ENCODE results near the gene GRB7. TPM values are rescaled to one million over a fixed set of nuclear protein-coding genes. Genes with fewer than 3 reads are reported as not detected.

GRB7 gene
- total and polyA plus RNA-seq, 12 donors = 0.06 to 1.2 (median 0.25) TPM; not detected in 5

GRCh38 chr17:39700148-39700987 is 37.4 kb upstream of the GRB7 start:
- H3K4me1 ChIP-seq (replicated peaks in 1 of 2) = no peaks in the 10 kb centered on the region
- WGBS, 4 donors = 2 to 7% (median 3%) methylated on average over 12 to 57 of the region's 57 CpGs
- intact Hi-C loops (cut with DNase I) = no loop called here

GRCh38 chr17:39701012-39701783 is 36.5 kb upstream of the GRB7 start:
- H3K27ac ChIP-seq = peak overlapping the region in 1 of 5 donors; percentile 73
- H3K27me3 ChIP-seq = peaks cover 16% of the 10 kb centered on the region
- H3K9me3 ChIP-seq (replicated peaks in 1 of 3) = no peaks in the 10 kb centered on the region
- intact Hi-C loops (cut with DNase I) = no loop called here
- DNase-seq = no peak
- peak overlapping the region in 1 of 4 donors; percentile 62 for H3K4me3 ChIP-seq
- no peaks in the 10 kb centered on the region for H3K36me3 ChIP-seq (replicated peaks in 1 of 2)
- TF ChIP-seq, protein P1, sequence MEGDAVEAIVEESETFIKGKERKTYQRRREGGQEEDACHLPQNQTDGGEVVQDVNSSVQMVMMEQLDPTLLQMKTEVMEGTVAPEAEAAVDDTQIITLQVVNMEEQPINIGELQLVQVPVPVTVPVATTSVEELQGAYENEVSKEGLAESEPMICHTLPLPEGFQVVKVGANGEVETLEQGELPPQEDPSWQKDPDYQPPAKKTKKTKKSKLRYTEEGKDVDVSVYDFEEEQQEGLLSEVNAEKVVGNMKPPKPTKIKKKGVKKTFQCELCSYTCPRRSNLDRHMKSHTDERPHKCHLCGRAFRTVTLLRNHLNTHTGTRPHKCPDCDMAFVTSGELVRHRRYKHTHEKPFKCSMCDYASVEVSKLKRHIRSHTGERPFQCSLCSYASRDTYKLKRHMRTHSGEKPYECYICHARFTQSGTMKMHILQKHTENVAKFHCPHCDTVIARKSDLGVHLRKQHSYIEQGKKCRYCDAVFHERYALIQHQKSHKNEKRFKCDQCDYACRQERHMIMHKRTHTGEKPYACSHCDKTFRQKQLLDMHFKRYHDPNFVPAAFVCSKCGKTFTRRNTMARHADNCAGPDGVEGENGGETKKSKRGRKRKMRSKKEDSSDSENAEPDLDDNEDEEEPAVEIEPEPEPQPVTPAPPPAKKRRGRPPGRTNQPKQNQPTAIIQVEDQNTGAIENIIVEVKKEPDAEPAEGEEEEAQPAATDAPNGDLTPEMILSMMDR (IDR thresholded peaks at IDR 0.05) = no peak
- TF ChIP-seq POLR2A (IDR thresholded peaks at IDR 0.05) = no peak
- WGBS, 4 donors = 44 to 56% (median 51%) methylated on average over 10 of the region's 10 CpGs
- no peaks in the 10 kb centered on the region for H3K4me1 ChIP-seq (replicated peaks in 1 of 2)

More at GRCh38 chr17:39700148-39700987, 37.4 kb upstream of the GRB7 start:
- Histone ChIP-seq H3K27me3 (peaks cover 16% of the 10 kb centered on the region), H3K4me3 (peak overlapping the region in 2 of 4 donors; percentile 16 to 62), H3K36me3 (replicated peaks in 1 of 2) (no peaks in the 10 kb centered on the region), H3K9me3 (replicated peaks in 1 of 3) (no peaks in the 10 kb centered on the region), H3K27ac (peak overlapping the region in 2 of 5 donors; percentile 41 to 73)
- no peak for DNase-seq
- TF ChIP-seq, protein P1 (IDR thresholded peaks at IDR 0.05) = no peak
- TF ChIP-seq POLR2A (IDR thresholded peaks at IDR 0.05) = no peak

DNA sequence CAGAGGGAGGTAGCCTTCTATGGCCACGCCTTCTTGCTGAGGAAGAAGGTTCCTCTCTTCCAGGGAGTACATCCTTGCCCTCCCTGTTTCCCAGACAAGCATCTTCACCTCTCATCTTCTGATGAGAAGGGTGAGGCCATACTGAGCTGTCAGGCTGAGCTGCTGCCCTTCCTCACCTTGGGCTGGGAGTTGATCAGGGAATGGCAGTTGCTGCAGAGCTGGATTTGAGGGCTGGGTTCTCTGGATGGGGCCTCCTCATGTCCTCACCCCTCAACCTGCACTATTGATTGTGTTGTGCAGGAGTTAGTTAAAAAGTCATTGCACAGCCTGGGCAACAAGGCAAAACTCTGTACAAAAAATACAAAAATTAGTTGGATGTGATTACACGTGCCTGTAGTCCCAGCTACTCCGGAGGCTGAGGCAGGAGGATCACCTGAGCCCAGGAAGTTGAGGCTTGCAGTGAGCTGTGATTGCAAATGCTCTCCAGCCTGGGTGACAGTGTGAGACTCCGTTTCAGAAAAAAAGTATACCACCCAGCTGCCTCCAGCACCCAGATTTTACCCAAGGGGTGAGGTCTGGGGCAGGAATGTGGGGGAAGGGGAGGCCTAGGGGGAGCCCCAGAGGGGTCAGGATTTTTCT is 35.8 kb upstream of the GRB7 start:
- intact Hi-C loops (cut with DNase I) = no loop called here
- TF ChIP-seq, protein P1 (IDR thresholded peaks at IDR 0.05) = no peak
- no peak for TF ChIP-seq POLR2A (IDR thresholded peaks at IDR 0.05)
- DNase-seq = no peak
- WGBS, 4 donors = 67 to 82% (median 75%) methylated on average over 4 of the region's 4 CpGs
- H3K27ac ChIP-seq = no peak overlapping the region
- H3K4me3 ChIP-seq = no peak overlapping the region
- H3K27me3 ChIP-seq = peaks cover 16% of the 10 kb centered on the region
- H3K9me3 ChIP-seq (replicated peaks in 1 of 3) = no peaks in the 10 kb centered on the region
- H3K36me3 ChIP-seq (replicated peaks in 1 of 2) = no peaks in the 10 kb centered on the region
- H3K4me1 ChIP-seq (replicated peaks in 1 of 2) = no peaks in the 10 kb centered on the region
